GM12874 (cell line): Measurements from ENCODE around the gene SH2D3A.

Source experiments
- CTCF ChIP-seq: IDR thresholded peaks from 2 replicates; pipeline ENCODE4 v1.5.1; 2011; ENCODE audit warnings: low read depth, mild to moderate bottlenecking, control low read depth, low read length, moderate library complexity; ENCODE audit not compliant: insufficient read depth

Gene SH2D3A

GRCh38 chr19:6767357-6768235 is at the start of gene SH2D3A:
SH2D3A (minus strand) TSS chr19:6767435; CDS start chr19:6763748, 3,687 bp downstream.
- no peak for TF ChIP-seq CTCF

DNA sequence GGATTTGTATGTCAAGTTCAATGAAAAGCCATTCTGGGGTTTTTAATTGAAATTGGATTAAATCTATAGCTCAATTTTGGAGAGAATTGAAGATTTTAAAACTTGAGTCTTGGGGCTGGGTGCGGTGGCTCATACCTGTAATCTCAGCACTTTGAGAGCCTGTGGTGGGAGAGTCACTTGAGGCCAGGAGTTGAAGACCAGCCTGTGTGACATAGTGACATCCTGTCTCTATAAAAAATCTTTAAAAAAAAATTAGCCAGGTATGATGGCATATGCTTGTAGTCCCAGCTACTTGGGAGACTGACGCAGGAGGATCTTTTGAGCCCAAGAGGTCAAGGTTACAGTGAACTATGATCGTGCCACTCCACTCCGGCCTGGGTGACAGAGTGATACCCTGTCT is 46.4 kb upstream of the SH2D3A start:
- no peak for TF ChIP-seq CTCF

- no peak for TF ChIP-seq CTCF
These were observed 45.4 kb upstream of the SH2D3A start for GRCh38 chr19:6812612-6813011.

- no peak for TF ChIP-seq CTCF
These were observed 44.7 kb upstream of the SH2D3A start for GRCh38 chr19:6811906-6812305.

DNA sequence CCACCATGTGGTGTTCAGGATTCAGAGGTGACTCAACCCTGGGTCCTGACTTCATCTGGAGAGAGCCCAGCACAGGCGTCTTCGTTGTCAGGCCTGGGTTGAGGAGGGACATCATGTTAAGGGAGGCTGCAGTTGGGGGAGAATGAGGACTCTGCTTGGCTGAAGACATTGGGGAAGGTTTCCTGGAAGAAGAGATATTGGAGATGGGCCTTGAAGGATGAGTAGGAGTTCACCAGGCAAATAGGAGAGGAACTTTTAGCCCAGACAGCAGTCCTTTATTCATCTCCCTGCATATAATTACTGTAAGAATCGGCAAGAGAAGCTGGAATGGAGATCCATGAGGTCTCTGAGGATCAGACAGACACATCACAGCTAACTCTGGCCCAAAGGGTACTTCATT is 44.1 kb upstream of the SH2D3A start:
- no peak for TF ChIP-seq CTCF

GRCh38 chr19:6809262-6809661 is 42.0 kb upstream of the SH2D3A start:
- no peak for TF ChIP-seq CTCF

DNA sequence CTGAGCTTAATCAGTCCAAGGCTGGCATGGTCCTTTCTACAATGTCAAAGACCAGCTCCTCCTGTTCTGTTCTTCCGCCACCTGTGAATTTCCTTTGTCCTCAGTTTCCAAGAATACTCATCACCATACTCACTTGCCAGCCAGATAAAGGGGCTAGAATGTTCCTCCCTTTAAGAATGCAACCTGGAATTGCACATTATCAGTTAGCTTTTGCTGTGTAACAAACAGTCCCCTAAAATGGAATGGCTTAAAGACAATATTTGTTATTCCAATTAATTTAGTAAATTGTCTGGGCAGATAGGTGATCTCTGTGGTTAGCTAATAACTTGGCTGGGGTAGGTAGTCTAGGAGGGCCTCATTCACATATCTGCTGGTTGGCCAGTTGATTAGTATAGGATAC is 41.3 kb upstream of the SH2D3A start:
- no peak for TF ChIP-seq CTCF
